Measurements from ENCODE around the gene FOXO6. TPM values are rescaled to one million over a fixed set of nuclear protein-coding genes. Genes with fewer than 3 reads are reported as not detected.

FOXO6 gene
- polyA plus RNA-seq, 1 donor (not counting 4 experiments of a cell fraction or from before 2014, with no cell fraction given) = not detected

DNA sequence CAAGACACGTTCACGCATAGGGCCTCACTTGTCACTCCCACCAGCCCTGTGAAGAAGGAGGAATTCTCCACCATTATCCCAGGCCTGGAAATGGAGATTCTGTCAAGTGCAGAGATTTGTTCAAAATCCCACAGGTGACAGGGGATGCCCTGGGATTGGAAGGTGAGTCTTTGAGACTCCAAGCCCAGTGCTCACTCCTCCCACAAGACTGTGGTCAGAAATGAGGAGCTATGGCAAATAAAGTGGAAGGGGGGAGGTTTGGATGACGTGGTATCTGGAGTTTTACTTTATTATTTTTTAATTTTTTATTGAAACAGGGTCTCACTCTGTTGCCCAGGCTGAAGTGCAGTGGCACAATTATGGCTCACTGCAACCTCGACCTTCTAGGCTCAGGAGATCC, 12.8 kb upstream of the FOXO6 start:
- Histone ChIP-seq H3K4me2 (ENCODE audit: control insufficient read depth, extremely low read depth, insufficient read depth, low read depth, low read length) (no peak overlapping the region), H4K20me1 (ENCODE audit: control insufficient read depth, extremely low read depth, insufficient read depth, low read length) (no peaks in the 10 kb centered on the region), H3K4me3 (ENCODE audit: control insufficient read depth in 2 of 3, extremely low read depth in 1 of 3, insufficient read depth in 2 of 3, low read depth in 1 of 3, low read length in 3 of 3) (no peak overlapping the region), H3K36me3 (ENCODE audit: control insufficient read depth in 2 of 2, extremely low read depth in 1 of 2, insufficient read depth in 2 of 2, low read length in 2 of 2) (no peaks in the 10 kb centered on the region), H3K79me2 (ENCODE audit: control insufficient read depth, insufficient read depth, low read length) (no peaks in the 10 kb centered on the region), H3K9me3 (ENCODE audit: control insufficient read depth, low read depth, low read length) (no peaks in the 10 kb centered on the region), H3K9ac (ENCODE audit: control insufficient read depth, extremely low read depth, insufficient read depth, low read length) (no peak overlapping the region), H3K9me1 (ENCODE audit: control insufficient read depth, extremely low read depth, insufficient read depth, low read length) (no peaks in the 10 kb centered on the region), H3K4me1 (ENCODE audit: control insufficient read depth, extremely low read depth, insufficient read depth, low read length) (peaks cover 5% of the 10 kb centered on the region), H3K27ac (ENCODE audit: control insufficient read depth, insufficient read depth, low read length) (no peak overlapping the region), H3K27me3 (ENCODE audit: control insufficient read depth, extremely low read depth, insufficient read depth, low read length) (no peaks in the 10 kb centered on the region), H2AFZ (ENCODE audit: control insufficient read depth, low read length) (no peak overlapping the region)
- dilution Hi-C loops (cut with MboI; ENCODE audit: extremely low pct_ligation_motif_present, low sequenced_read_pairs) = no loop called here
- DNase-seq (ENCODE audit: low read depth, low spot score) (no peak), FAIRE-seq (no peak)
- TF ChIP-seq, protein P1, sequence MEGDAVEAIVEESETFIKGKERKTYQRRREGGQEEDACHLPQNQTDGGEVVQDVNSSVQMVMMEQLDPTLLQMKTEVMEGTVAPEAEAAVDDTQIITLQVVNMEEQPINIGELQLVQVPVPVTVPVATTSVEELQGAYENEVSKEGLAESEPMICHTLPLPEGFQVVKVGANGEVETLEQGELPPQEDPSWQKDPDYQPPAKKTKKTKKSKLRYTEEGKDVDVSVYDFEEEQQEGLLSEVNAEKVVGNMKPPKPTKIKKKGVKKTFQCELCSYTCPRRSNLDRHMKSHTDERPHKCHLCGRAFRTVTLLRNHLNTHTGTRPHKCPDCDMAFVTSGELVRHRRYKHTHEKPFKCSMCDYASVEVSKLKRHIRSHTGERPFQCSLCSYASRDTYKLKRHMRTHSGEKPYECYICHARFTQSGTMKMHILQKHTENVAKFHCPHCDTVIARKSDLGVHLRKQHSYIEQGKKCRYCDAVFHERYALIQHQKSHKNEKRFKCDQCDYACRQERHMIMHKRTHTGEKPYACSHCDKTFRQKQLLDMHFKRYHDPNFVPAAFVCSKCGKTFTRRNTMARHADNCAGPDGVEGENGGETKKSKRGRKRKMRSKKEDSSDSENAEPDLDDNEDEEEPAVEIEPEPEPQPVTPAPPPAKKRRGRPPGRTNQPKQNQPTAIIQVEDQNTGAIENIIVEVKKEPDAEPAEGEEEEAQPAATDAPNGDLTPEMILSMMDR (optimal IDR thresholded peaks at IDR 0.05 in 1 of 3, IDR thresholded peaks at IDR 0.05 in 1 of 3, conservative IDR thresholded peaks at IDR 0.05 in 1 of 3; ENCODE audit: extremely low read depth in 1 of 3, insufficient read depth in 2 of 3, low read length in 3 of 3) = no peak
- no peak for TF ChIP-seq EZH2 (IDR thresholded peaks at IDR 0.05; ENCODE audit: low read length)

DNA sequence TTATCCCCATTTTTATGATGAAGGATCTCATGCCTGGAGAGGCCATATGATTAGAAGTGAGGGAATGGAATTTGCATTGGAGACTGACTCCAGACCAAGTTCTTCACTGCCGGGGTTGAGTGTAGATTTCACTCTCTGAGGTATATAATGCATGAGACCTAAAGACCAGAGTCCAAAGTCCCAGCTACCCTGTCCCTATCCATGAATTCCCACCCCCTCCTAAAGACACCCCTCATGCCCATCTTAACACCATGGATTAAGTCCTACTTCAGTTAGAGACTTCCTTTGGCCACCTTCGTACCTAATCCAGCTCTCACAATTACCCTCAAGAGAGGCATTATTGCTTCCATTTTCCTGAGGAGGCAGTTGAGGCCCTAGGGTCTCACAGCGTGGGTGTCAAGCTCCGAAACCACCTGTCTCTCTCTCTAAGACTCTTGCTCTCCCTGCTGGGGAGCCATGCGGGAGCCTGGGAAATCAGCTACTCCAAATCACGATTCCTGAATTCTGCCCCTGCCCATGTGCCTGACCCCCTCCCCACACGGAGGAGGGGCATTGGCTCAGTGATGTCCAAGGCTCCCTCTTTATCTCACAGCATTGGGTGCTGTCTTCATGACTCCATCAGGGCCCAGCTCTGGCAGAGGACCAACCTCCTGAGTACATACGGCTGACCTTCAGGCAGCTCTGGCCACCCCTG, 11.7 kb upstream of the FOXO6 start:
- Histone ChIP-seq H2AFZ (ENCODE audit: control insufficient read depth, low read length) (no peak overlapping the region), H3K4me1 (ENCODE audit: control insufficient read depth, extremely low read depth, insufficient read depth, low read length) (peaks cover 9% of the 10 kb centered on the region), H3K79me2 (ENCODE audit: control insufficient read depth, insufficient read depth, low read length) (no peaks in the 10 kb centered on the region), H3K9me3 (ENCODE audit: control insufficient read depth, low read depth, low read length) (no peaks in the 10 kb centered on the region), H3K9ac (ENCODE audit: control insufficient read depth, extremely low read depth, insufficient read depth, low read length) (no peak overlapping the region), H3K4me2 (ENCODE audit: control insufficient read depth, extremely low read depth, insufficient read depth, low read depth, low read length) (no peak overlapping the region), H4K20me1 (ENCODE audit: control insufficient read depth, extremely low read depth, insufficient read depth, low read length) (no peaks in the 10 kb centered on the region), H3K27me3 (ENCODE audit: control insufficient read depth, extremely low read depth, insufficient read depth, low read length) (no peaks in the 10 kb centered on the region), H3K4me3 (ENCODE audit: control insufficient read depth in 2 of 3, extremely low read depth in 1 of 3, insufficient read depth in 2 of 3, low read depth in 1 of 3, low read length in 3 of 3) (no peak overlapping the region), H3K9me1 (ENCODE audit: control insufficient read depth, extremely low read depth, insufficient read depth, low read length) (no peaks in the 10 kb centered on the region), H3K27ac (ENCODE audit: control insufficient read depth, insufficient read depth, low read length) (no peak overlapping the region), H3K36me3 (ENCODE audit: control insufficient read depth in 2 of 2, extremely low read depth in 1 of 2, insufficient read depth in 2 of 2, low read length in 2 of 2) (no peaks in the 10 kb centered on the region)
- no peak for DNase-seq (ENCODE audit: low read depth, low spot score)
- dilution Hi-C loops (cut with MboI; ENCODE audit: extremely low pct_ligation_motif_present, low sequenced_read_pairs) = no loop called here
- FAIRE-seq = no peak
- TF ChIP-seq, protein P1 (optimal IDR thresholded peaks at IDR 0.05 in 1 of 3, IDR thresholded peaks at IDR 0.05 in 1 of 3, conservative IDR thresholded peaks at IDR 0.05 in 1 of 3; ENCODE audit: extremely low read depth in 1 of 3, insufficient read depth in 2 of 3, low read length in 3 of 3) = no peak
- TF ChIP-seq EZH2 (IDR thresholded peaks at IDR 0.05; ENCODE audit: low read length) = no peak
